ENCODE results near the gene CHST8. TPM values are rescaled to one million over a fixed set of nuclear protein-coding genes. Genes with fewer than 3 reads are reported as not detected.

Gene CHST8
- total RNA-seq, 1 donor from 2014 or later = not detected

Other genes starting within 250 kb of the CHST8 start
- 16.1 TPM for gene CEBPG, start 248.2 kb upstream of the CHST8 start, total RNA-seq
- 29.6 TPM for gene PEPD, start 100.2 kb upstream of the CHST8 start, total RNA-seq
- gene KCTD15, start 174.9 kb downstream of the CHST8 start, total RNA-seq = 11.0 TPM